M059J (cell line): Measurements from ENCODE around the gene THSD7B. TPM values are rescaled to one million over a fixed set of nuclear protein-coding genes. Genes with fewer than 3 reads are reported as not detected.
A peak's percentile ranks its signal among the peaks of the same experiment; 100 is the strongest.

Experiments used
- DNase-seq: peaks from one replicate; pipeline ENCODE4 v3.0.0-alpha.2; 2012; ENCODE audit warnings: low read depth
- total RNA-seq: library from RNA; depleted of rRNA; stranded (reverse); fragments of >200 nt; shearing (Covaris generic); gene quantifications from 2 replicates; pipeline ENCODE4 v1.2.3, GENCODE V29; 2014

The THSD7B gene
- total RNA-seq, 1 experiment from 2014 or later, result 0.05 TPM

GRCh38 chr2:137193401-137193800 is 428.1 kb downstream of the THSD7B start:
- DNase-seq, result no peak

- DNase-seq, result no peak
Observed at GRCh38 chr2:137194111-137194510, 428.8 kb downstream of the THSD7B start.

GRCh38 chr2:137199751-137200150 is 434.4 kb downstream of the THSD7B start:
- no peak for DNase-seq

- no peak for DNase-seq
Observed at GRCh38 chr2:137202318-137202717, 437.0 kb downstream of the THSD7B start.

- no peak for DNase-seq
Observed at GRCh38 chr2:137205324-137205723, 440.0 kb downstream of the THSD7B start.

- no peak for DNase-seq
Observed at GRCh38 chr2:137206069-137206468, 440.7 kb downstream of the THSD7B start.

GRCh38 chr2:137207030-137207429 is 441.7 kb downstream of the THSD7B start:
- no peak for DNase-seq

- peak; percentile 68 for DNase-seq
Observed at GRCh38 chr2:137208431-137208891, 443.1 kb downstream of the THSD7B start.

GRCh38 chr2:137210039-137210438 is 444.7 kb downstream of the THSD7B start:
- DNase-seq, result no peak

GRCh38 chr2:137211761-137212160 is 446.4 kb downstream of the THSD7B start:
- DNase-seq, result no peak

- DNase-seq, result peak; percentile 46
Observed at GRCh38 chr2:137220438-137220993, 455.2 kb downstream of the THSD7B start.

GRCh38 chr2:137221797-137222492 is 456.6 kb downstream of the THSD7B start:
- no peak for DNase-seq

GRCh38 chr2:137223722-137224121 is 458.4 kb downstream of the THSD7B start:
- DNase-seq, result no peak

- peak; percentile 54 for DNase-seq
Observed at GRCh38 chr2:137228566-137228965, 463.2 kb downstream of the THSD7B start.

- DNase-seq, result no peak
Observed at GRCh38 chr2:137229834-137230233, 464.5 kb downstream of the THSD7B start.

GRCh38 chr2:137231628-137232027 is 466.3 kb downstream of the THSD7B start:
- DNase-seq, result no peak

GRCh38 chr2:137232076-137232475 is 466.7 kb downstream of the THSD7B start:
- no peak for DNase-seq

GRCh38 chr2:137233091-137233490 is 467.7 kb downstream of the THSD7B start:
- no peak for DNase-seq

GRCh38 chr2:137237055-137237454 is 471.7 kb downstream of the THSD7B start:
- DNase-seq, result peak; percentile 51

GRCh38 chr2:137238065-137238464 is 472.7 kb downstream of the THSD7B start:
- DNase-seq, result no peak

GRCh38 chr2:137249463-137250130 is 484.3 kb downstream of the THSD7B start:
- DNase-seq, result no peak

GRCh38 chr2:137250401-137250800 is 485.1 kb downstream of the THSD7B start:
- no peak for DNase-seq

- DNase-seq, result no peak
Observed at GRCh38 chr2:137251045-137251444, 485.7 kb downstream of the THSD7B start.
